Liver (tissue), 3 donors: ENCODE data around the gene PPP3CA.

ENCODE experiments used
- ATF3 ChIP-seq: IDR thresholded peaks from 2 replicates; pipeline ENCODE4 v1.6.1; 2016; ENCODE audit warnings: antibody characterized with exemption
- CTCF ChIP-seq: fragments of 150-350 bp; IDR thresholded peaks from 2 replicates; pipeline ENCODE4 v1.5.1; 2017; ENCODE audit warnings: improper control_type of control experiment, low read depth, low read length; ENCODE audit not compliant: missing input control
- FOXA1 ChIP-seq: IDR thresholded peaks from 2 replicates; pipeline ENCODE4 v1.6.1; 2016; ENCODE audit warnings: antibody characterized with exemption
- GABPA ChIP-seq, 2 donors: IDR thresholded peaks in 1 of 2; conservative IDR thresholded peaks in 1 of 2; 2 replicates each; pipeline ENCODE4 v1.6.1; 2016; ENCODE audit warnings: antibody characterized with exemption in 2 of 2, mild to moderate bottlenecking in 1 of 2, moderate library complexity in 1 of 2
- HNF4A ChIP-seq, 2 donors: conservative IDR thresholded peaks; 2 replicates each; pipeline ENCODE4 v1.6.1; 2016; ENCODE audit warnings: antibody characterized with exemption in 2 of 2, mild to moderate bottlenecking in 2 of 2
- JUND ChIP-seq, 2 donors: IDR thresholded peaks; 2 replicates each; pipeline ENCODE4 v1.6.1; 2016; ENCODE audit warnings: antibody characterized with exemption in 2 of 2
- MAX ChIP-seq: IDR thresholded peaks from 2 replicates; pipeline ENCODE4 v1.6.1; 2016; ENCODE audit warnings: antibody characterized with exemption
- RAD21 ChIP-seq, 2 donors: IDR thresholded peaks; 2 replicates each; pipeline ENCODE4 v1.6.1; 2016; ENCODE audit warnings: antibody characterized with exemption in 2 of 2, mild to moderate bottlenecking in 2 of 2
- REST ChIP-seq: IDR thresholded peaks from 2 replicates; pipeline ENCODE4 v1.6.1; 2016; ENCODE audit warnings: antibody characterized with exemption, mild to moderate bottlenecking
- RXRA ChIP-seq, 2 donors: IDR thresholded peaks; 2 replicates each; pipeline ENCODE4 v1.6.1; 2017 to 2018; ENCODE audit warnings: antibody characterized with exemption in 2 of 2, mild to moderate bottlenecking in 1 of 2
- SP1 ChIP-seq: IDR thresholded peaks from 2 replicates; pipeline ENCODE4 v1.6.1; 2018; ENCODE audit warnings: antibody characterized with exemption, mild to moderate bottlenecking
- TAF1 ChIP-seq: conservative IDR thresholded peaks from 2 replicates; pipeline ENCODE4 v1.6.1; 2016; ENCODE audit warnings: antibody characterized with exemption, mild to moderate bottlenecking
- YY1 ChIP-seq: IDR thresholded peaks from 2 replicates; pipeline ENCODE4 v1.6.1; 2016; ENCODE audit warnings: antibody characterized with exemption, mild to moderate bottlenecking
- ZBTB33 ChIP-seq: IDR thresholded peaks from 2 replicates; pipeline ENCODE4 v1.6.1; 2016; ENCODE audit warnings: antibody characterized with exemption
- donor health status: healthy.
- donor health status: healthy.

GRCh38 chr4:101009471-101009870 lies 337.9 kb downstream of the PPP3CA start:
- TF ChIP-seq REST = no peak
- TF ChIP-seq CTCF = no peak
- TF ChIP-seq ATF3 = no peak
- no peak for TF ChIP-seq FOXA1
- TF ChIP-seq ZBTB33 = no peak
- no peak for TF ChIP-seq TAF1
- TF ChIP-seq MAX = no peak
- no peak for TF ChIP-seq RXRA (IDR thresholded peaks at IDR 0.05)
- no peak for TF ChIP-seq SP1
- no peak for TF ChIP-seq RAD21 (IDR thresholded peaks at IDR 0.05)
- no peak for TF ChIP-seq GABPA (IDR thresholded peaks at IDR 0.05 in 1 of 2, conservative IDR thresholded peaks at IDR 0.05 in 1 of 2)
- no peak for TF ChIP-seq YY1
- TF ChIP-seq JUND (IDR thresholded peaks at IDR 0.05) = no peak
- TF ChIP-seq HNF4A (conservative IDR thresholded peaks at IDR 0.05) = no peak
